Measurements from ENCODE around the gene C8G. TPM values are rescaled to one million over a fixed set of nuclear protein-coding genes. Genes with fewer than 3 reads are reported as not detected.

Gene C8G
- total and polyA plus RNA-seq, 2 donors (not counting 1 experiment from before 2014, with no cell fraction given) = 1.7 to 2.8 TPM

GRCh38 chr9:136957461-136957860 lies 12.4 kb downstream of the C8G start:
- Histone ChIP-seq H2AFZ (ENCODE audit: insufficient read depth, low read depth, low read length, poor library complexity, severe bottlenecking) (no peak overlapping the region), H3K9me3 (ENCODE audit: control extremely low read depth in 1 of 3, control insufficient read depth in 2 of 3, insufficient read depth in 1 of 3, low read length in 2 of 3) (peaks cover 0 to 2% (median 0%) of the 10 kb centered on the region in 3 donors), H3K4me1 (ENCODE audit: control insufficient read depth in 2 of 2, insufficient read depth in 2 of 2, low read length in 2 of 2) (no peaks in the 10 kb centered on the region), H3K4me3 (ENCODE audit: control extremely low read depth in 1 of 5, extremely low read depth in 1 of 5, insufficient read depth in 1 of 5, low read depth in 2 of 5, low read length in 4 of 5) (no peak overlapping the region), H3K4me2 (replicated peaks; ENCODE audit: low read depth, low read length, poor library complexity, severe bottlenecking) (no peak overlapping the region), H3K27me3 (replicated peaks in 1 of 4; ENCODE audit: control extremely low read depth in 1 of 4, control insufficient read depth in 3 of 4, insufficient read depth in 4 of 4, low read length in 3 of 4) (peaks cover 0 to 6% (median under 1%) of the 10 kb centered on the region in 4 experiments), H3K9ac (ENCODE audit: low read length) (no peak overlapping the region), H4K20me1 (ENCODE audit: control insufficient read depth, insufficient read depth, low read length, poor library complexity, severe bottlenecking) (no peaks in the 10 kb centered on the region), H3K27ac (ENCODE audit: low read length in 2 of 2) (no peak overlapping the region), H3K36me3 (replicated peaks in 1 of 2; ENCODE audit: control extremely low read depth in 1 of 2, control insufficient read depth in 1 of 2, extremely low read depth in 1 of 2, insufficient read depth in 2 of 2, low read length in 1 of 2) (no peaks in the 10 kb centered on the region), H3K79me2 (ENCODE audit: control insufficient read depth, insufficient read depth, low read length) (no peaks in the 10 kb centered on the region)
- Mint-ChIP-seq H3K27ac (no peak overlapping the region), H3K27me3 (no peaks in the 10 kb centered on the region), H3K4me1 (no peaks in the 10 kb centered on the region), H3K4me3 (no peak overlapping the region), H3K9me3 (ENCODE audit: insufficient read depth) (no peaks in the 10 kb centered on the region)
- ChIA-PET CTCF (no interaction called here), POLR2A (no interaction called here)
- DNase-seq (no peak), ATAC-seq (ENCODE audit: low read depth) (no peak)
- WGBS (ENCODE audit: insufficient coverage) = 100% methylated on average over 1 of the region's 1 CpG
- intact Hi-C loops (cut with micrococcal nuclease) = no loop called here
- no peak for TF ChIP-seq CTCF (IDR thresholded peaks at IDR 0.05)
- no peak for TF ChIP-seq EZH2 (IDR thresholded peaks at IDR 0.05; ENCODE audit: borderline replicate concordance, insufficient read depth, low read depth, low read length, poor library complexity, severe bottlenecking)

GRCh38 chr9:136957901-136958300 lies 12.9 kb downstream of the C8G start:
- H3K4me3 Mint-ChIP-seq = no peak overlapping the region
- H3K4me1 Mint-ChIP-seq = no peaks in the 10 kb centered on the region
- Histone ChIP-seq H3K4me3 (ENCODE audit: control extremely low read depth in 1 of 5, extremely low read depth in 1 of 5, insufficient read depth in 1 of 5, low read depth in 2 of 5, low read length in 4 of 5) (no peak overlapping the region), H3K27me3 (replicated peaks in 1 of 4; ENCODE audit: control extremely low read depth in 1 of 4, control insufficient read depth in 3 of 4, insufficient read depth in 4 of 4, low read length in 3 of 4) (peaks cover 0 to 6% (median under 1%) of the 10 kb centered on the region in 4 experiments), H3K4me2 (replicated peaks; ENCODE audit: low read depth, low read length, poor library complexity, severe bottlenecking) (no peak overlapping the region), H3K4me1 (ENCODE audit: control insufficient read depth in 2 of 2, insufficient read depth in 2 of 2, low read length in 2 of 2) (no peaks in the 10 kb centered on the region), H3K9ac (ENCODE audit: low read length) (no peak overlapping the region), H3K36me3 (replicated peaks in 1 of 2; ENCODE audit: control extremely low read depth in 1 of 2, control insufficient read depth in 1 of 2, extremely low read depth in 1 of 2, insufficient read depth in 2 of 2, low read length in 1 of 2) (no peaks in the 10 kb centered on the region), H3K27ac (ENCODE audit: low read length in 2 of 2) (no peak overlapping the region), H4K20me1 (ENCODE audit: control insufficient read depth, insufficient read depth, low read length, poor library complexity, severe bottlenecking) (no peaks in the 10 kb centered on the region), H2AFZ (ENCODE audit: insufficient read depth, low read depth, low read length, poor library complexity, severe bottlenecking) (no peak overlapping the region), H3K79me2 (ENCODE audit: control insufficient read depth, insufficient read depth, low read length) (no peaks in the 10 kb centered on the region), H3K9me3 (ENCODE audit: control extremely low read depth in 1 of 3, control insufficient read depth in 2 of 3, insufficient read depth in 1 of 3, low read length in 2 of 3) (peaks cover 0 to 2% (median 0%) of the 10 kb centered on the region in 3 donors)
- DNase-seq (no peak), ATAC-seq (ENCODE audit: low read depth) (no peak)
- ChIA-PET CTCF (no interaction called here), POLR2A (no interaction called here)
- TF ChIP-seq CTCF (IDR thresholded peaks at IDR 0.05) (no peak), EZH2 (IDR thresholded peaks at IDR 0.05; ENCODE audit: borderline replicate concordance, insufficient read depth, low read depth, low read length, poor library complexity, severe bottlenecking) (no peak)
- H3K27ac Mint-ChIP-seq = no peak overlapping the region
- H3K9me3 Mint-ChIP-seq (ENCODE audit: insufficient read depth) = no peaks in the 10 kb centered on the region
- 89% methylated on average over 5 of the region's 6 CpGs for WGBS (ENCODE audit: insufficient coverage)
- no peaks in the 10 kb centered on the region for H3K27me3 Mint-ChIP-seq
- intact Hi-C loops (cut with micrococcal nuclease) = no loop called here

Measured in B cell (primary cell).